Neural cell (in vitro differentiated cells): ENCODE results near the gene CAPN12.

Experiments
- EP300 ChIP-seq: fragments of 450-650 bp; conservative IDR thresholded peaks from 2 replicates; pipeline ENCODE4 v1.6.1; 2014; ENCODE audit warnings: antibody characterized with exemption, mild to moderate bottlenecking, moderate library complexity; ENCODE audit not compliant: poor library complexity, severe bottlenecking
- POLR2AphosphoS5 ChIP-seq: IDR thresholded peaks from 2 replicates; pipeline ENCODE4 v1.6.1; 2012
- TF ChIP-seq, protein P1 (sequence below): IDR thresholded peaks from 2 replicates; pipeline ENCODE4 v1.6.1; 2012; ENCODE audit warnings: borderline replicate concordance

DNA sequence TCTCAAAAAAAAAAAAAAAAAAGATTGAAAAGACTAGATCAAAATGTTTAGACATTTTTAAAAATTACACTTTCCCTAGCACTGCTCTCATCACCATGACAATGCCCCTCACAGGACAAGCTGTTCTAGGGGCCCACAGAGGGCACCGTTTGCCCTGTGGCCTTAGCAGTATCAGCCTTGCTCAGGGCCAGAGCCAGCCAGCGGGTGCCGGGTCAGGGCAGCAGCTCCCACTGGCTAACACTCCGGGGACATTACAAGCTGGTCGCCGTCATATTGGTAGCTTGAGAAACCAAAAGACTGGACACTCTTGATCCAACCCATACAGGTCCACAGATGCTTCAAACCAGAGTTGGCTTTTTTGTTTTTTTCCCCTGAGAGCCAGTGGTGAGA, 18.0 kb downstream of the CAPN12 start:
- TF ChIP-seq EP300 (no peak), POLR2AphosphoS5 (no peak)
- TF ChIP-seq, protein P1, sequence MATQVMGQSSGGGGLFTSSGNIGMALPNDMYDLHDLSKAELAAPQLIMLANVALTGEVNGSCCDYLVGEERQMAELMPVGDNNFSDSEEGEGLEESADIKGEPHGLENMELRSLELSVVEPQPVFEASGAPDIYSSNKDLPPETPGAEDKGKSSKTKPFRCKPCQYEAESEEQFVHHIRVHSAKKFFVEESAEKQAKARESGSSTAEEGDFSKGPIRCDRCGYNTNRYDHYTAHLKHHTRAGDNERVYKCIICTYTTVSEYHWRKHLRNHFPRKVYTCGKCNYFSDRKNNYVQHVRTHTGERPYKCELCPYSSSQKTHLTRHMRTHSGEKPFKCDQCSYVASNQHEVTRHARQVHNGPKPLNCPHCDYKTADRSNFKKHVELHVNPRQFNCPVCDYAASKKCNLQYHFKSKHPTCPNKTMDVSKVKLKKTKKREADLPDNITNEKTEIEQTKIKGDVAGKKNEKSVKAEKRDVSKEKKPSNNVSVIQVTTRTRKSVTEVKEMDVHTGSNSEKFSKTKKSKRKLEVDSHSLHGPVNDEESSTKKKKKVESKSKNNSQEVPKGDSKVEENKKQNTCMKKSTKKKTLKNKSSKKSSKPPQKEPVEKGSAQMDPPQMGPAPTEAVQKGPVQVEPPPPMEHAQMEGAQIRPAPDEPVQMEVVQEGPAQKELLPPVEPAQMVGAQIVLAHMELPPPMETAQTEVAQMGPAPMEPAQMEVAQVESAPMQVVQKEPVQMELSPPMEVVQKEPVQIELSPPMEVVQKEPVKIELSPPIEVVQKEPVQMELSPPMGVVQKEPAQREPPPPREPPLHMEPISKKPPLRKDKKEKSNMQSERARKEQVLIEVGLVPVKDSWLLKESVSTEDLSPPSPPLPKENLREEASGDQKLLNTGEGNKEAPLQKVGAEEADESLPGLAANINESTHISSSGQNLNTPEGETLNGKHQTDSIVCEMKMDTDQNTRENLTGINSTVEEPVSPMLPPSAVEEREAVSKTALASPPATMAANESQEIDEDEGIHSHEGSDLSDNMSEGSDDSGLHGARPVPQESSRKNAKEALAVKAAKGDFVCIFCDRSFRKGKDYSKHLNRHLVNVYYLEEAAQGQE = no peak
